ENCODE data around the gene PARPBP.

- TF ChIP-seq EP300 (IDR thresholded peaks at IDR 0.05) (no peak), RAD21 (conservative IDR thresholded peaks at IDR 0.05 in 1 of 2, IDR thresholded peaks at IDR 0.05 in 1 of 2) (no peak), USF2 (IDR thresholded peaks at IDR 0.05) (no peak), POLR2A (IDR thresholded peaks at IDR 0.05; ENCODE audit: low read length) (no peak)
These were observed 54.8 kb downstream of the PARPBP start for GRCh38 chr12:102174761-102175160.

Measured in A549 (cell line).